ENCODE results near the gene CHRM2.

CHRM2 gene

GRCh38 chr7:136938476-136938875 lies 70.0 kb downstream of the CHRM2 start:
- H3K4me3 ChIP-seq (ENCODE audit: low read depth, low read length), result no peak overlapping the region
- no peak for TF ChIP-seq CTCF (conservative IDR thresholded peaks at IDR 0.05; ENCODE audit: low read depth, low read length)
- no peak for DNase-seq (ENCODE audit: low read depth)

- H3K4me3 ChIP-seq (ENCODE audit: low read depth, low read length), result no peak overlapping the region
- no peak for DNase-seq (ENCODE audit: low read depth)
- TF ChIP-seq CTCF (conservative IDR thresholded peaks at IDR 0.05; ENCODE audit: low read depth, low read length), result no peak
Observed at GRCh38 chr7:136940122-136940521, 71.7 kb downstream of the CHRM2 start.

- no peak for DNase-seq (ENCODE audit: low read depth)
- H3K4me3 ChIP-seq (ENCODE audit: low read depth, low read length), result no peak overlapping the region
- TF ChIP-seq CTCF (conservative IDR thresholded peaks at IDR 0.05; ENCODE audit: low read depth, low read length), result no peak
Observed at GRCh38 chr7:136940917-136941316, 72.5 kb downstream of the CHRM2 start.

- TF ChIP-seq CTCF (conservative IDR thresholded peaks at IDR 0.05; ENCODE audit: low read depth, low read length), result no peak
- H3K4me3 ChIP-seq (ENCODE audit: low read depth, low read length), result no peak overlapping the region
- DNase-seq (ENCODE audit: low read depth), result no peak
Observed at GRCh38 chr7:136941816-136942215, 73.4 kb downstream of the CHRM2 start.

GRCh38 chr7:136942401-136942800 lies 73.9 kb downstream of the CHRM2 start:
- H3K4me3 ChIP-seq (ENCODE audit: low read depth, low read length), result no peak overlapping the region
- no peak for DNase-seq (ENCODE audit: low read depth)
- TF ChIP-seq CTCF (conservative IDR thresholded peaks at IDR 0.05; ENCODE audit: low read depth, low read length), result no peak

GRCh38 chr7:136942994-136943393 lies 74.5 kb downstream of the CHRM2 start:
- no peak for DNase-seq (ENCODE audit: low read depth)
- TF ChIP-seq CTCF (conservative IDR thresholded peaks at IDR 0.05; ENCODE audit: low read depth, low read length), result no peak
- H3K4me3 ChIP-seq (ENCODE audit: low read depth, low read length), result no peak overlapping the region

GRCh38 chr7:136947347-136947746 lies 78.9 kb downstream of the CHRM2 start:
- no peak overlapping the region for H3K4me3 ChIP-seq (ENCODE audit: low read depth, low read length)
- TF ChIP-seq CTCF (conservative IDR thresholded peaks at IDR 0.05; ENCODE audit: low read depth, low read length), result no peak
- peak; percentile 79 for DNase-seq (ENCODE audit: low read depth)
